Measurements from ENCODE around the gene COG7.

DNA sequence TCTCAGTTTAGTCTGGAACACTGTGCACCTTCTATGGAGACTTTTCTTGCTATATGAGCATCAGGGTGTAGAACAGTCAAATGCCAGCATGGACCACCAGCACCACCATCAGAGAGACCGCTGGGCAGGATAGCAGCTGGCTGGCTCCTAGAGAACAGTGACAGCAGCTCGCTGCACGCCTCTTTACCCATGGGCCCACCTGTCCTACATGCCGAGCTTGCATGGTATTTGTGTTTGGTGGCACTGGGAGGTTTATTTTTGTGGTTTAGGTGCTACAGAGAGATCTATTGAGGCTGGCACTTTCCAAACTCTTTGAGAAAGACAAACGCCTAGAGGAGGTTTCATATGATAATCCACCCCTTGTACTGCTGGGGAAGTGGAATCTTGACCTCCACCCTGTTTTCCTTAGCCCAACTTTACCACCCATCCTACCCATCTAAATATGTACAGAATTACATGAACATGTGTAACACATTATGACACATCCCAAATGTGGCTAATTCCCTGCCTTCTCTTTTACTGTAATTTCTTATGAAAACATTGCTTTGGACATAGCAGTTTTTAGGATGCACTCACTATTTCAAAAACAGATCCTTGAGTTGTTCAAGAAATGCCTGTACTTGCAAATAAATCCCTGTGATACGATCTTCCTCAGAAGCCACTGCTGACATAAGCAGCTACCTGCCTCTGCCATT is 46.3 kb downstream of the COG7 start:
- TF ChIP-seq, protein P1, sequence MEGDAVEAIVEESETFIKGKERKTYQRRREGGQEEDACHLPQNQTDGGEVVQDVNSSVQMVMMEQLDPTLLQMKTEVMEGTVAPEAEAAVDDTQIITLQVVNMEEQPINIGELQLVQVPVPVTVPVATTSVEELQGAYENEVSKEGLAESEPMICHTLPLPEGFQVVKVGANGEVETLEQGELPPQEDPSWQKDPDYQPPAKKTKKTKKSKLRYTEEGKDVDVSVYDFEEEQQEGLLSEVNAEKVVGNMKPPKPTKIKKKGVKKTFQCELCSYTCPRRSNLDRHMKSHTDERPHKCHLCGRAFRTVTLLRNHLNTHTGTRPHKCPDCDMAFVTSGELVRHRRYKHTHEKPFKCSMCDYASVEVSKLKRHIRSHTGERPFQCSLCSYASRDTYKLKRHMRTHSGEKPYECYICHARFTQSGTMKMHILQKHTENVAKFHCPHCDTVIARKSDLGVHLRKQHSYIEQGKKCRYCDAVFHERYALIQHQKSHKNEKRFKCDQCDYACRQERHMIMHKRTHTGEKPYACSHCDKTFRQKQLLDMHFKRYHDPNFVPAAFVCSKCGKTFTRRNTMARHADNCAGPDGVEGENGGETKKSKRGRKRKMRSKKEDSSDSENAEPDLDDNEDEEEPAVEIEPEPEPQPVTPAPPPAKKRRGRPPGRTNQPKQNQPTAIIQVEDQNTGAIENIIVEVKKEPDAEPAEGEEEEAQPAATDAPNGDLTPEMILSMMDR (IDR thresholded peaks at IDR 0.05): no peak
- no peak for TF ChIP-seq POLR2A (IDR thresholded peaks at IDR 0.05)
